Fibroblast of skin of abdomen (primary cell): ENCODE results near the gene HDX. TPM values are rescaled to one million over a fixed set of nuclear protein-coding genes. Genes with fewer than 3 reads are reported as not detected.
"Not testable (repeated sequence)": the region's sequence is repeated elsewhere in the genome, so short reads cannot be mapped to it uniquely, and the experiment has no call there.

Experiments used
- DNase-seq: peaks from one replicate; pipeline ENCODE4 v3.0.0-alpha.2; 2013
- polyA plus RNA-seq, 2 experiments: library from polyadenylated mRNA; unstranded; fragments of 120-200 nt; gene quantifications; one replicate each; pipeline ENCODE4 v1.2.1, GENCODE V29; 2013; ENCODE audit not compliant: insufficient read length in 2 of 2

HDX gene
- 3.4 TPM for polyA plus RNA-seq (2013, experiment 1 of 2; ENCODE audit: insufficient read length)
- polyA plus RNA-seq (2013, experiment 2 of 2; ENCODE audit: insufficient read length) = 3.1 TPM

- DNase-seq = peak; percentile 88
Measured at GRCh38 chrX:84501798-84502628, at the start of gene HDX. Gene HDX (minus strand): TSS chrX:84502453. CDS start chrX:84475397, 27,056 bp downstream.

- not testable (repeated sequence) for DNase-seq
Measured at GRCh38 chrX:84541315-84541714, 39.1 kb upstream of the HDX start.

- not testable (repeated sequence) for DNase-seq
Measured at GRCh38 chrX:84537627-84538026, 35.4 kb upstream of the HDX start.

GRCh38 chrX:84488426-84488825, 13.8 kb downstream of the HDX start:
- no peak for DNase-seq

GRCh38 chrX:84487365-84488353, 14.6 kb downstream of the HDX start:
- no peak for DNase-seq

GRCh38 chrX:84479086-84479485, 23.2 kb downstream of the HDX start:
- DNase-seq = no peak

- no peak for DNase-seq
Measured at GRCh38 chrX:84477114-84477513, 25.1 kb downstream of the HDX start.

GRCh38 chrX:84475596-84475995, 26.7 kb downstream of the HDX start:
- DNase-seq = no peak

GRCh38 chrX:84475101-84475500, 27.2 kb downstream of the HDX start:
- no peak for DNase-seq

GRCh38 chrX:84469226-84469625, 33.0 kb downstream of the HDX start:
- peak; percentile 15 for DNase-seq

GRCh38 chrX:84467898-84468297, 34.4 kb downstream of the HDX start:
- no peak for DNase-seq

- DNase-seq = no peak
Measured at GRCh38 chrX:84453351-84454246, 48.7 kb downstream of the HDX start.

GRCh38 chrX:84441143-84441542, 61.1 kb downstream of the HDX start:
- peak; percentile 0 for DNase-seq

GRCh38 chrX:84415140-84415539, 87.1 kb downstream of the HDX start:
- DNase-seq = no peak

GRCh38 chrX:84363663-84364062, 138.6 kb downstream of the HDX start:
- DNase-seq = no peak

- DNase-seq = peak; percentile 3
Measured at GRCh38 chrX:84363051-84363450, 139.2 kb downstream of the HDX start.

- peak; percentile 23 for DNase-seq
Measured at GRCh38 chrX:84362184-84362838, 139.9 kb downstream of the HDX start.

GRCh38 chrX:84358271-84358670, 144.0 kb downstream of the HDX start:
- DNase-seq = no peak

GRCh38 chrX:84357296-84357695, 145.0 kb downstream of the HDX start:
- no peak for DNase-seq

GRCh38 chrX:84340968-84341367, 161.3 kb downstream of the HDX start:
- DNase-seq = peak; percentile 48
